RWPE2 (cell line): ENCODE data around the gene DHX16.

Experiments
- ATAC-seq: fragments of 200-7000 bp; cut with Tn5 transposase; 3 replicates; pipeline ENCODE4 v1.9.1; 2021; ENCODE audit warnings: low read depth
- DNase-seq: peaks from one replicate; pipeline ENCODE4 v3.0.0-alpha.2; 2020; ENCODE audit warnings: low spot score
- H3K27ac ChIP-seq: fragments of 450-650 bp; 2 replicates; pipeline ENCODE4 v1.5.1; 2017; ENCODE audit warnings: mild to moderate bottlenecking; ENCODE audit not compliant: poor library complexity, severe bottlenecking
- H3K27me3 ChIP-seq: fragments of 250-450 bp; sonication (Bioruptor Pico); 2 replicates; pipeline ENCODE4 v1.5.1; 2021; ENCODE audit warnings: mild to moderate bottlenecking, moderate library complexity; ENCODE audit not compliant: insufficient read depth, poor library complexity, severe bottlenecking
- H3K36me3 ChIP-seq: fragments of 250-450 bp; sonication (Bioruptor Pico); 2 replicates; pipeline ENCODE4 v1.5.1; 2020; ENCODE audit warnings: low read depth, mild to moderate bottlenecking, moderate library complexity
- H3K4me1 ChIP-seq: fragments of 250-450 bp; sonication (Bioruptor Pico); 2 replicates; pipeline ENCODE4 v1.5.1; 2021; ENCODE audit warnings: mild to moderate bottlenecking, moderate library complexity; ENCODE audit not compliant: insufficient read depth, poor library complexity, severe bottlenecking
- H3K4me3 ChIP-seq: fragments of 250-450 bp; sonication (Bioruptor Pico); 2 replicates; pipeline ENCODE4 v1.5.1; 2021; ENCODE audit warnings: mild to moderate bottlenecking, moderate library complexity; ENCODE audit not compliant: severe bottlenecking
- H3K9me3 ChIP-seq: fragments of 250-450 bp; sonication (Bioruptor Pico); 2 replicates; pipeline ENCODE4 v1.5.1; 2021; ENCODE audit warnings: mild to moderate bottlenecking, moderate library complexity; ENCODE audit not compliant: severe bottlenecking
- CTCF ChIP-seq: fragments of 450-650 bp; IDR thresholded peaks from one replicate; pipeline ENCODE4 v1.5.1; 2017; ENCODE audit warnings: mild to moderate bottlenecking, moderate library complexity; ENCODE audit not compliant: poor library complexity, severe bottlenecking

DHX16 gene

GRCh38 chr6:30614044-30614842 is 58.6 kb downstream of the DHX16 start:
- ATAC-seq, result no peak
- peaks cover 43% of the 10 kb centered on the region for H3K36me3 ChIP-seq

GRCh38 chr6:30613251-30614043 is 59.4 kb downstream of the DHX16 start:
- ATAC-seq, result no peak
- DNase-seq, result no peak
- Histone ChIP-seq H3K4me1 (peaks cover 15% of the 10 kb centered on the region), H3K27me3 (no peaks in the 10 kb centered on the region), H3K9me3 (no peaks in the 10 kb centered on the region), H3K36me3 (peaks cover 45% of the 10 kb centered on the region), H3K27ac (peak overlapping the region; percentile 82), H3K4me3 (no peak overlapping the region)
- TF ChIP-seq CTCF, result no peak

More at GRCh38 chr6:30614044-30614842, 58.6 kb downstream of the DHX16 start:
- peak overlapping the region; percentile 82 for H3K27ac ChIP-seq
- H3K27me3 ChIP-seq, result no peaks in the 10 kb centered on the region
- no peaks in the 10 kb centered on the region for H3K9me3 ChIP-seq
- no peak for DNase-seq
- no peak for TF ChIP-seq CTCF
- peak overlapping the region; percentile 58 for H3K4me3 ChIP-seq
- H3K4me1 ChIP-seq, result peaks cover 15% of the 10 kb centered on the region

- Histone ChIP-seq H3K9me3 (no peaks in the 10 kb centered on the region), H3K27me3 (no peaks in the 10 kb centered on the region), H3K27ac (peak overlapping the region; percentile 82), H3K36me3 (peaks cover 52% of the 10 kb centered on the region), H3K4me3 (no peak overlapping the region), H3K4me1 (peaks cover 15% of the 10 kb centered on the region)
- DNase-seq, result no peak
- no peak for TF ChIP-seq CTCF
- no peak for ATAC-seq
Observed at GRCh38 chr6:30612687-30613248, 60.0 kb downstream of the DHX16 start.

- DNase-seq (no peak), ATAC-seq (no peak)
- Histone ChIP-seq H3K27me3 (no peaks in the 10 kb centered on the region), H3K4me1 (peaks cover 15% of the 10 kb centered on the region), H3K27ac (peak overlapping the region; percentile 82), H3K9me3 (no peaks in the 10 kb centered on the region), H3K36me3 (peaks cover 58% of the 10 kb centered on the region), H3K4me3 (no peak overlapping the region)
- TF ChIP-seq CTCF, result peak; percentile 61
Observed at GRCh38 chr6:30612213-30612612, 60.6 kb downstream of the DHX16 start.
